Measurements from ENCODE around the gene RBM26.

DNA sequence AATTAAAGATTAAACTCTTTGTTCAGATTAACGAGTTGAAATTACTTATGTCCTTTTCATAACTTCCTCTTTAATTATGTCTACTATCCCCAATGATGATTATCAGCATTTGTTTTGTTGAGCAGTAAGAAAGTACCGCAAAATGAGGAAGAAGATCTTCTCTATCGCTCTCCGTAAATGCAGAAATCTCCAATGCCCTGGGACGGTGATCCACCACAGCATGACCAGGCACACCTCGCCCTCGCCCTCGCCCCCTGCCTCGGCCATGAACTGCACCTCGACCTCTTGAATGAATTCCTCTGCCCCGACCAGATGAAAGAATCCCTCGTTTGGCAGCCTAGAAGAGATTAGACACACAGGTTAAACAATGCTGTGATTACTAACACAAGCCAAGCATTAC, 69.1 kb downstream of the RBM26 start:
- TF ChIP-seq, protein P1, sequence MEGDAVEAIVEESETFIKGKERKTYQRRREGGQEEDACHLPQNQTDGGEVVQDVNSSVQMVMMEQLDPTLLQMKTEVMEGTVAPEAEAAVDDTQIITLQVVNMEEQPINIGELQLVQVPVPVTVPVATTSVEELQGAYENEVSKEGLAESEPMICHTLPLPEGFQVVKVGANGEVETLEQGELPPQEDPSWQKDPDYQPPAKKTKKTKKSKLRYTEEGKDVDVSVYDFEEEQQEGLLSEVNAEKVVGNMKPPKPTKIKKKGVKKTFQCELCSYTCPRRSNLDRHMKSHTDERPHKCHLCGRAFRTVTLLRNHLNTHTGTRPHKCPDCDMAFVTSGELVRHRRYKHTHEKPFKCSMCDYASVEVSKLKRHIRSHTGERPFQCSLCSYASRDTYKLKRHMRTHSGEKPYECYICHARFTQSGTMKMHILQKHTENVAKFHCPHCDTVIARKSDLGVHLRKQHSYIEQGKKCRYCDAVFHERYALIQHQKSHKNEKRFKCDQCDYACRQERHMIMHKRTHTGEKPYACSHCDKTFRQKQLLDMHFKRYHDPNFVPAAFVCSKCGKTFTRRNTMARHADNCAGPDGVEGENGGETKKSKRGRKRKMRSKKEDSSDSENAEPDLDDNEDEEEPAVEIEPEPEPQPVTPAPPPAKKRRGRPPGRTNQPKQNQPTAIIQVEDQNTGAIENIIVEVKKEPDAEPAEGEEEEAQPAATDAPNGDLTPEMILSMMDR (IDR thresholded peaks at IDR 0.05; ENCODE audit: low read length): no peak
- no peak for TF ChIP-seq EZH2 (optimal IDR thresholded peaks at IDR 0.05; ENCODE audit: low read depth, low read length)
